Osteocyte (in vitro differentiated cells): ENCODE results near the gene ACTL6B. TPM values are rescaled to one million over a fixed set of nuclear protein-coding genes. Genes with fewer than 3 reads are reported as not detected.

Source experiments
- DNase-seq: peaks from one replicate; pipeline ENCODE4 v3.0.0; 2021; ENCODE audit warnings: mixed read lengths; ENCODE audit not compliant: unreplicated experiment; ENCODE audit errors: extremely low spot score
- H3K27ac Mint-ChIP-seq: one replicate; pipeline ENCODE4 v1.8.0; 2021; ENCODE audit warnings: mild to moderate bottlenecking, mixed read lengths; ENCODE audit not compliant: unreplicated experiment
- H3K27me3 Mint-ChIP-seq: one replicate; pipeline ENCODE4 v1.8.0; 2021; ENCODE audit warnings: mixed read lengths; ENCODE audit not compliant: unreplicated experiment
- H3K36me3 Mint-ChIP-seq: one replicate; pipeline ENCODE4 v1.8.0; 2021; ENCODE audit warnings: mixed read lengths; ENCODE audit not compliant: unreplicated experiment
- H3K4me1 Mint-ChIP-seq: one replicate; pipeline ENCODE4 v1.8.0; 2021; ENCODE audit warnings: mixed read lengths; ENCODE audit not compliant: unreplicated experiment
- H3K4me3 Mint-ChIP-seq: one replicate; pipeline ENCODE4 v1.8.0; 2021; ENCODE audit warnings: mild to moderate bottlenecking, moderate library complexity, mixed read lengths; ENCODE audit not compliant: unreplicated experiment
- H3K9me3 Mint-ChIP-seq: one replicate; pipeline ENCODE4 v1.8.0; 2021; ENCODE audit warnings: mixed read lengths; ENCODE audit not compliant: unreplicated experiment
- CTCF ChIP-seq: fragments of 200-600 bp; sonication (generic); IDR thresholded peaks from 2 replicates; pipeline ENCODE4 v1.5.0; 2021; ENCODE audit warnings: antibody characterized with exemption, mild to moderate bottlenecking, moderate library complexity
- total RNA-seq: library from RNA; stranded (reverse); gene quantifications from 2 replicates; pipeline ENCODE4 v1.2.1, GENCODE V29; 2021

Gene ACTL6B
- total RNA-seq, 1 donor from 2014 or later = not detected

GRCh38 chr7:100683659-100684533 lies 27.6 kb upstream of the ACTL6B start:
- DNase-seq = no peak
- peaks cover 12% of the 10 kb centered on the region for H3K4me1 Mint-ChIP-seq
- H3K36me3 Mint-ChIP-seq = peaks cover 24% of the 10 kb centered on the region
- H3K27ac Mint-ChIP-seq = no peak overlapping the region
- no peak for TF ChIP-seq CTCF
- no peaks in the 10 kb centered on the region for H3K27me3 Mint-ChIP-seq
- H3K4me3 Mint-ChIP-seq = no peak overlapping the region
- no peaks in the 10 kb centered on the region for H3K9me3 Mint-ChIP-seq

GRCh38 chr7:100682991-100683658 lies 26.9 kb upstream of the ACTL6B start:
- Mint-ChIP-seq H3K27ac (no peak overlapping the region), H3K4me3 (no peak overlapping the region), H3K36me3 (peaks cover 25% of the 10 kb centered on the region), H3K27me3 (no peaks in the 10 kb centered on the region), H3K9me3 (no peaks in the 10 kb centered on the region), H3K4me1 (peaks cover 10% of the 10 kb centered on the region)
- DNase-seq = no peak
- TF ChIP-seq CTCF = no peak

GRCh38 chr7:100682228-100682741 lies 26.0 kb upstream of the ACTL6B start:
- no peak overlapping the region for H3K27ac Mint-ChIP-seq
- H3K36me3 Mint-ChIP-seq = peaks cover 27% of the 10 kb centered on the region
- H3K4me1 Mint-ChIP-seq = peaks cover 10% of the 10 kb centered on the region
- TF ChIP-seq CTCF = no peak
- DNase-seq = no peak
- H3K9me3 Mint-ChIP-seq = no peaks in the 10 kb centered on the region
- H3K27me3 Mint-ChIP-seq = no peaks in the 10 kb centered on the region
- no peak overlapping the region for H3K4me3 Mint-ChIP-seq

GRCh38 chr7:100681491-100682227 lies 25.4 kb upstream of the ACTL6B start:
- no peak overlapping the region for H3K27ac Mint-ChIP-seq
- H3K4me1 Mint-ChIP-seq = peaks cover 12% of the 10 kb centered on the region
- H3K27me3 Mint-ChIP-seq = no peaks in the 10 kb centered on the region
- no peaks in the 10 kb centered on the region for H3K9me3 Mint-ChIP-seq
- H3K36me3 Mint-ChIP-seq = peaks cover 27% of the 10 kb centered on the region
- no peak for DNase-seq
- TF ChIP-seq CTCF = no peak
- H3K4me3 Mint-ChIP-seq = no peak overlapping the region
